ENCODE data around the gene CHMP1A. TPM values are rescaled to one million over a fixed set of nuclear protein-coding genes. Genes with fewer than 3 reads are reported as not detected.

Gene CHMP1A
- total RNA-seq, 6 experiments from 2014 or later = 85.6 to 93.1 (median 87.2) TPM

DNA sequence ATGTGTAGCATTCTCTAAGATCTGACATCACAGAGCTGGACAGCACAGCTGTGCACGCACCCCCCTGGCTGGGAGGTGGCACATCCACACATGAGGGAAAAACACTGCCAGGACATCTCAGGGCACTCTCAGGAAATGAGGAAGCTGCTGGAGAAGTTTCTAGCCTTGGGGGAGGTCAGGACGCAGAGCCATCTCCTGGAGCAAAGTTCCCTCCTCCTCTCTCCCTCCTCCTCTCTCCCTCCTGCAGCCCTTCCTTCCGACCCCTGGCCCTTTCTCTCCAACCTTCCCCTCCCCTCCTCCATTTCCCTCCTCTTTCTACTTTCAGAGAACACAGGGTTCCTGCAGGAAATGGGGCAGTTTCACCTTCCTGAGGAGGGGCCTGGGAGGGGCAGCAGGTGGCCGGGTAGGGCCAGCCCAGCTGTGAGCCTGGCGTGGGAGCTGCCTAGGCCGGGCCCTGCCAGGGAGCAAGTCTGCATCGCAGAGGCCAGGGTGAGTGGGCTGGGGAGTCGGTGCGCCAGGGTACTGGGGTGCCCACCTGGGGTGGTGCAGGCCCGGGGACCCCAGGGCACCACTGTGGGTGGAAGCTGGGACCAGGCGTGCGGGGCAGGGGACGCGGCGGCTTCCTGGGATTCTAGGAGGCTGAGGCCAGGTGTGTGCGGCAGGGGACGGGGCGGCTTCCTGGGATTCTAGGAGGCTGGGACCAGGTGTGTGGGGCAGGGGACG, 44.1 kb downstream of the CHMP1A start, which contains the start of gene DPEP1:
Gene DPEP1, plus strand, starts transcription at position 412 of the 723 bp plus-strand sequence. CDS start 16,769 bp downstream, outside the sequence.
- H3K27ac Mint-ChIP-seq = no peak within 1 kb of the TSS
- no peak for DNase-seq
- TF ChIP-seq, protein P1, sequence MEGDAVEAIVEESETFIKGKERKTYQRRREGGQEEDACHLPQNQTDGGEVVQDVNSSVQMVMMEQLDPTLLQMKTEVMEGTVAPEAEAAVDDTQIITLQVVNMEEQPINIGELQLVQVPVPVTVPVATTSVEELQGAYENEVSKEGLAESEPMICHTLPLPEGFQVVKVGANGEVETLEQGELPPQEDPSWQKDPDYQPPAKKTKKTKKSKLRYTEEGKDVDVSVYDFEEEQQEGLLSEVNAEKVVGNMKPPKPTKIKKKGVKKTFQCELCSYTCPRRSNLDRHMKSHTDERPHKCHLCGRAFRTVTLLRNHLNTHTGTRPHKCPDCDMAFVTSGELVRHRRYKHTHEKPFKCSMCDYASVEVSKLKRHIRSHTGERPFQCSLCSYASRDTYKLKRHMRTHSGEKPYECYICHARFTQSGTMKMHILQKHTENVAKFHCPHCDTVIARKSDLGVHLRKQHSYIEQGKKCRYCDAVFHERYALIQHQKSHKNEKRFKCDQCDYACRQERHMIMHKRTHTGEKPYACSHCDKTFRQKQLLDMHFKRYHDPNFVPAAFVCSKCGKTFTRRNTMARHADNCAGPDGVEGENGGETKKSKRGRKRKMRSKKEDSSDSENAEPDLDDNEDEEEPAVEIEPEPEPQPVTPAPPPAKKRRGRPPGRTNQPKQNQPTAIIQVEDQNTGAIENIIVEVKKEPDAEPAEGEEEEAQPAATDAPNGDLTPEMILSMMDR (IDR thresholded peaks at IDR 0.05) = no peak
- H3K4me3 Mint-ChIP-seq = no peak within 1 kb of the TSS
- H3K36me3 Mint-ChIP-seq (ENCODE audit: low read depth) = no peaks in the 10 kb centered on the region
- peaks cover 10% of the 10 kb centered on the region for H3K27me3 Mint-ChIP-seq (ENCODE audit: insufficient read depth)
- H3K9me3 Mint-ChIP-seq = no peaks in the 10 kb centered on the region
- H3K4me1 Mint-ChIP-seq (ENCODE audit: low read depth) = peaks cover 13% of the 10 kb centered on the region

DNA sequence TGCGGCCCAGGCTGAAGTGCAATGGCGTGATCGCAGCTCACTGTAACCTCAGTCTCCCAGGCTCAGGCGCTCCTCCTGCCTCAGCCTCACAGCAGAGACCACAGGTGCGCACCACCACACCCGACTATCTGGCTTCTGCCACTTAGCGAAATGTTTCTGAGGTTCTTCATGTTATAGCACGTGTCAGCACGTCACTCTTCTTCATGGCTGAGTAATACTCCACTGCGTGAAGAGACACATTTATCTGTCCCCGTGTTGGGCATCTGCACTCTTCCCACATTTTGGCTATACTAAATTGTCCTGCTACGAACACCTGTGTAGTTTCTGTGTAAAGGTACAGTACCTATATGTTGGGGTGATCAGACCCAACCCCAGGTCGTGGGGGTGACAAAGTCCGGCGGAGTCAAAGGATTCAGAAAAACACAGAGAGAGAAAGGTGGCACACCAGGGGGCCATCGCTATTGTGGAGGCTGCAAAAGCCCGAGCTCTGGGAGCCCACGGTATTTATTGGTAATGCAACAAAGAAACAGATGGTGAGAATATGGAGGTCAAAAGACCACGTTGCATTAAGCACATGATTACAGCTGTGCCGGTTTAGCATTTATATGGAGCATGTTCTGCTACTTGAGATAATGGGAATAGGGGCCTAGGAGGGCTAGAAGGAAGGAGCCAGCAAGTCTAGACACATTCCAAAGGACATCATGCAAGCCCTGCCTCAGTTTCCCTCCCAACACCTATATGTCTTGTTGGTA, 44.9 kb downstream of the CHMP1A start:
- H3K4me3 Mint-ChIP-seq = no peak overlapping the region

DNA sequence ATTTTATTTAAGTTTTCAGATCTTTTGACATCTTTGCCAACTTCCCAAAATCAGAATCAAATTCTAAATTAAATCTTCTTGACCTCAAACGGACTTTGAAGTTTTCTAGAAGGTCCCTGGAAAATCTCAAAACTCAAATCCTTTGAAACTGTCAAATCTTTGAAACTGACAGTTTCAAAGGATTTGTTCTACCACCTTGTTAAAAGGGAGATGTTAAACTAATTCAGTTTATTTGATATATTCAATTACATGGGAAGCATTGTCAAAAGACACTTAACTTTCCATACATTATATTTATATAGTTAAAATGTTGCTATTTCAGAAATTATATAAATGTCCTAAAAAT, 47.4 kb downstream of the CHMP1A start:
- no peaks in the 10 kb centered on the region for H3K9me3 Mint-ChIP-seq
- no peak overlapping the region for H3K27ac Mint-ChIP-seq
- H3K4me3 Mint-ChIP-seq = no peak overlapping the region
- DNase-seq = no peak
- peaks cover 7% of the 10 kb centered on the region; the same call in 1 of the 2 replicates for H3K4me1 Mint-ChIP-seq (ENCODE audit: low read depth)
- TF ChIP-seq, protein P1 (IDR thresholded peaks at IDR 0.05) = no peak
- H3K27me3 Mint-ChIP-seq (ENCODE audit: insufficient read depth) = peaks cover 12% of the 10 kb centered on the region
- no peaks in the 10 kb centered on the region for H3K36me3 Mint-ChIP-seq (ENCODE audit: low read depth)

More for the DNA sequence above, 44.9 kb downstream of the CHMP1A start:
- Mint-ChIP-seq H3K4me1 (ENCODE audit: low read depth) (peaks cover 13% of the 10 kb centered on the region), H3K27me3 (ENCODE audit: insufficient read depth) (peaks cover 10% of the 10 kb centered on the region), H3K36me3 (ENCODE audit: low read depth) (no peaks in the 10 kb centered on the region), H3K9me3 (no peaks in the 10 kb centered on the region), H3K27ac (no peak overlapping the region)
- no peak for DNase-seq
- TF ChIP-seq, protein P1 (IDR thresholded peaks at IDR 0.05) = no peak

DNA sequence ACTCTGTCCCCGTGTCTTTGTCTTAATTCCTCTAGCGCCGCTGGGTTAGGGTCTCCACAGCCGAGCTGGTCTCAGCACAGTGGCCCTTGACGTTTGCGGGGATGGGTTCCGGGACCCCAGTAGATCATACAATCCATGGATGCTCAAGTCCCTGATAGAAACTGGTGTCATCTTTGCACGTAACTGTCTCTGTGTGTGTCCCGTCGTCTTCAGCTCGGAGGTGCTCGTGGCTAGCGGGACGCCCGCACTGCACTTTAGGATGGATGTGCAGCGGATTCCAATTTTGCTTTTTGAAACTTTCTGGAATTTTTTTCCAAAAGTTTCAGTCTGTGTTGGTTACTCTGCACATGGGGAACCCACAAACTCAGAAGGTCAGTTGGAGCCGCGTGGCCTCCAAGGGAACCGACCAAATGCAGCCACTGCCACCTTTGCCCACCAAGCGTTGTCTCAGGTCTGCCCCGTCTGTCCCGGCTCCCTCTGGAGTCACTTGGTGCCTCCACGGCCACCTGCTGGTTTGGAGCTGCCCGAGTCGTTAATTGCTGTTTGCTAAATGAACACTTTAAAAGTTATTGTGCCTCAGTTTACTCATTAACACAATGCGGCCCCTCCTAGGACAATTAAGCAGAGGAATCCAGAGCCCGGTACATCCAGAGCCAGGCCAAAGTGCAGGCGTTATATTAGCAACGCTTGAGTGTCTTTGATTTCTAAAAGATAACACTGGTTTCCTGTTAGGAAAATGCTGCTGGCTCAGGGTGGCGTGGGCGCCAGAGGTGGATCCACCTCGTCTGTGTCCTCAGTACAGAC, 49.4 kb downstream of the CHMP1A start:
- H3K4me1 Mint-ChIP-seq (ENCODE audit: low read depth) = peaks cover 8% of the 10 kb centered on the region
- peaks cover 12% of the 10 kb centered on the region; the same call in 1 of the 2 replicates for H3K27me3 Mint-ChIP-seq (ENCODE audit: insufficient read depth)
- DNase-seq = no peak
- no peak overlapping the region for H3K4me3 Mint-ChIP-seq
- H3K9me3 Mint-ChIP-seq = no peaks in the 10 kb centered on the region
- H3K27ac Mint-ChIP-seq = no peak overlapping the region
- H3K36me3 Mint-ChIP-seq (ENCODE audit: low read depth) = no peaks in the 10 kb centered on the region
- TF ChIP-seq, protein P1 (IDR thresholded peaks at IDR 0.05) = no peak

DNA sequence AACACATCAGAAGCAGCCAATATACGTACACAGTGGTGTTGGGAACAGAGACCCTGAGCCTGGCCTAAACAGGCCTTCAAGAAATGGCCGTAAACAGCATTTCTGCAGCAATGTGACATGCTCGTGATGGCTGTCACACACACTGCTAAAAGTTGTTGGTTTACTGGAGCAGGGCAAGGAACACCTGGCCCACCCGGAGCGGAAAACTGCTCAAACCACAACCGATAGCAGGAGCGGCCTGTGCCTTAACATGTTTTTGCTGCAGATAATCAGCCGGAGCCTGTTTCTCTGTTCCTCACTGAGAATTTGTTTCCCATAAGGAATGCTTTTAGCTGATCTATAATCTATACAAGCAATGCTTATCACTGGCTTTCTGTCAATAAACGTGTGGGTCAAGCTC, 50.1 kb downstream of the CHMP1A start:
- TF ChIP-seq, protein P1 (IDR thresholded peaks at IDR 0.05) = no peak
- Mint-ChIP-seq H3K4me3 (no peak overlapping the region), H3K4me1 (ENCODE audit: low read depth) (peaks cover 8% of the 10 kb centered on the region), H3K9me3 (no peaks in the 10 kb centered on the region), H3K27me3 (ENCODE audit: insufficient read depth) (peaks cover 6% of the 10 kb centered on the region; the same call in 1 of the 2 replicates), H3K27ac (no peak overlapping the region), H3K36me3 (ENCODE audit: low read depth) (no peaks in the 10 kb centered on the region)
- DNase-seq = no peak
